T-helper 2 cell treated with Interferon-gamma antibody and Interleukin-4, amounts not matched to agents 100 ng/mL and 5 ng/mL, for 36 hours (primary cell): ENCODE data around the gene CRIP1. TPM values are rescaled to one million over a fixed set of nuclear protein-coding genes. Genes with fewer than 3 reads are reported as not detected.

Experiments used
- intact Hi-C: fragments of 100-400 bp; cut with micrococcal nuclease; formaldehyde crosslinking; loops from one replicate; pipeline ENCODE4 v1.15.1; 2023
- total RNA-seq: library from RNA; stranded (reverse); gene quantifications from 2 replicates; pipeline ENCODE4 v1.2.3, GENCODE V29; 2022

The CRIP1 gene
- total RNA-seq, 1 donor from 2014 or later: 545 TPM

DNA sequence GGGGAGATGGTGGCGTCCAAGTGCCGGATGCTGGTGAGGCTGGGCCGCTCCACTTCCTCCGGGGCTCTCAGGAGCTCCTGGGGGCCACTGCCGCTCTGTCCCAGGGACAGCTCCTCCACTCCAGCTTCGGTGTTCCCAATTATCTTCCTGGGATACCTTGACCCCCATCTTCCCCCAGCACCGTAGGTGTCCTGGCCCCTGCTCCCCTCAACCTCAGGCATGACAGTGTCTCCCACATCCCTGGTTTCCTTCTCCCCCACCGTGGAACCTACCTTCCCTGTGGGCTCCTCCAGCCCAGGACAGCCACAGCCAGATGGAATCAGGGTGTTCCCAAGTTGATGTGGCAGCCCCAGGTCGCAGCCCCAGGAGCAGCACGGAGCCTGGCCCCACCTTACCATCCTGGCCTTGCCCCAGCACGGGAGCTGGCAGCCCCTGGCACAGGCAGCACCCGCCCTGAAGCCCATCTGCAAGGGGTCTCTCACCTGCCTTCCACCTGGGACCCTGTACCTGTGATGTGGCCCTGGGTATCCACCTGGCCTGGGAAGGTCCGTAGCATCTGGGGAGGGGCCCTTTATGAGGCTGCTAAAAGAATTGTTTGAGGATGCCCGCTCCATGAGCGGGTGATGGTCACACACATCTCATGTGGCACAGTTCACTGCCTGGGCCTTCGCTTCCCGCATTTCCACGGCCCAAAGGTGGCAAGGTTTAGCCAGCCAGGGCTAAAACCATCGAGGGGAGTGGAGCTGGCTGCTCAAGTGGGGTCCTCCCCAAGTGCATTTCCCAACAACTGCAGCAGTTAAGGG is 43.8 kb downstream of the CRIP1 start:
- intact Hi-C loops: no loop called here

- intact Hi-C loops: no loop called here
Observed at GRCh38 chr14:105531088-105531893, 44.6 kb downstream of the CRIP1 start.

GRCh38 chr14:105531894-105532623 is 45.4 kb downstream of the CRIP1 start:
- intact Hi-C loops: no loop called here

GRCh38 chr14:105532735-105533141 is 46.1 kb downstream of the CRIP1 start:
- intact Hi-C loops: no loop called here

DNA sequence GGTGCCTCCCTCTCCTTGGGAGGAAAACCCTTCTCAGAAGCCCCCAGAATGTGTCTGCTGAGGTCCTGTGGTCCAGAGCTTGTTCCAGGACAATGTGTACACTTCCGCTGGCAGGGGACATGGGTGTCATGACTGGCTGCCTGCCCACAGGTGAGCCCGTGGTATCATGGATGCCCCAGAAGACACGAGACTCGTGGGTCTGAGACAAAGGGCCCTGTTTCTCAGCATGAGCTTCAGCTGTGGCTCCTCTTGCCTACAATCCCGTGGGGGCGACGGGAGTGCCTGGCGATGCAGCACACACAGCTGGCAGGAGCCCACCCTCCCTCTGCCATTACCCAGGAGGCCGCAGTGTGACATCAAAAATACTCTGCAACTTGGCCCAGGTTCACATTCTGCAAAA is 46.7 kb downstream of the CRIP1 start:
- intact Hi-C loops: no loop called here

DNA sequence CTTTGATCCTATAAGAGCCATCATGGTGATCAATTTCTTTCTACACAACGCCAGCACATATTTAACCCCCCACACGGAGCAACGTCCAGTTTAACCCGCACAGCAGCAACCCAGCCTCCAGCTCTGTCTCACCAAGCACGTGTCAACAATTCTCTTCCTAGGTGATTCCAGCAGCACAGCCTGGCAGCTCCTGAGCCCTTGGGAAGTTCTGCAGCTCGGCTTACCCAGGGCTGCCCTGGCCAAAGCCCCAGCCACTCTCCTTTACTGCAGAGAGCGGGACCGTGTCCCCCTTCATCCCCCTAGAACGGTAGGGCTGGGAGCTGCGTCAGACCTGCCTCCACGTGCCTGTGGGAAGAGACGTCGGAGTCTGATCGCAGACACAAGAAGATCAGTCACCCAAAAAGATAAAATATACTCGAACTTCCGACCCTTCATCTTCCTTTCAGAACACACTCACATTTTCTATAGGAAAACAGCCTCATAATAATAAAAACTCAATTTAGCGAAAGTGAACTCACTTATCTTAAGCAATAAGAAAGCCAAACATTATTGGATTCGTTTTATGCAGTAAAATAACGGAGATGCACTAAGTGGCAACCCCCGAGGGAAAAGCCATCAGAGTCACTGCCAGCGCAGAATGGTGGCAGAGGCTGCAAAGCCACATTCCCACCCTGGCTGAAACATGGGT is 47.3 kb downstream of the CRIP1 start:
- intact Hi-C loops: no loop called here

GRCh38 chr14:105534586-105534985 is 47.9 kb downstream of the CRIP1 start:
- intact Hi-C loops: no loop called here

GRCh38 chr14:105536051-105536450 is 49.4 kb downstream of the CRIP1 start:
- intact Hi-C loops: no loop called here

GRCh38 chr14:105536691-105537579 is 50.2 kb downstream of the CRIP1 start:
- intact Hi-C loops: no loop called here

- intact Hi-C loops: no loop called here
Observed at GRCh38 chr14:105537580-105538474, 51.1 kb downstream of the CRIP1 start.

Other genes with a start within 250 kb of the CRIP1 start
- gene BTBD6, start 238.4 kb upstream of the CRIP1 start, total RNA-seq: 41.8 and 42.2 TPM in 2 replicates
- gene BRF1, start 185.9 kb upstream of the CRIP1 start, total RNA-seq: 40.6 and 41.7 TPM in 2 replicates
- gene PACS2, start 172.1 kb upstream of the CRIP1 start, total RNA-seq: 32.2 and 34.6 TPM in 2 replicates
- gene TEX22, start 88.3 kb upstream of the CRIP1 start, total RNA-seq: 3.8 and 5.7 TPM in 2 replicates
- 129 and 130 TPM in 2 replicates for gene MTA1, start 67.1 kb upstream of the CRIP1 start, total RNA-seq
- gene CRIP2, start 12.1 kb upstream of the CRIP1 start, total RNA-seq: 1.5 and 2.1 TPM in 2 replicates
- 42.6 and 43.1 TPM in 2 replicates for gene TEDC1, start 4.4 kb downstream of the CRIP1 start, total RNA-seq
- gene TMEM121, start 39.7 kb downstream of the CRIP1 start, total RNA-seq: 4.1 and 4.6 TPM in 2 replicates